Measurements from ENCODE around the gene OR2AK2. TPM values are rescaled to one million over a fixed set of nuclear protein-coding genes. Genes with fewer than 3 reads are reported as not detected.

OR2AK2 gene
- total RNA-seq, 2 experiments from 2014 or later, result not detected

DNA sequence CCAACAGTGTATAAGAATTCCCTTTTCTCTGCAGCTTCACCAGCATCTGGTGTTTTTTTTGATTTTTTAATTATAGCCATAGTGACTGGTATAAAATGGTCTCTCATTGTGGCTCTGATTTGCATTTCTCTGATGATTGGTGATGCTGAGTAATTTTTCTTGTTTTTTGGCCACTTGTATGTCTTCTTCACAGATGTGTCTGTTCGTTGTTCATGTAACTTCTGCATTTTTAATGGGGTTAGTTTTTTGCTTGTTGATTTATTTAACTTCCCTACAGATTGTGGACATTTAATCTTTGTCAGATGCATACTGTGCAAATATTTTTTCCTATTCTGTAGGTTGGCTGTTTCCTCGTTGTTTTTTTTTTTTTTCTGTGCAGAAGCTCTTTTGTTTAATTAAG is 28.0 kb downstream of the OR2AK2 start:
- peaks cover 1% of the 10 kb centered on the region for H3K36me3 Mint-ChIP-seq
- H3K9me3 Mint-ChIP-seq, result no peaks in the 10 kb centered on the region
- DNase-seq, result no peak
- no peaks in the 10 kb centered on the region for H3K4me1 Mint-ChIP-seq
- no peaks in the 10 kb centered on the region for H3K27me3 Mint-ChIP-seq
- no peak overlapping the region for H3K4me3 Mint-ChIP-seq
- no peak overlapping the region for H3K27ac Mint-ChIP-seq

- Mint-ChIP-seq H3K9me3 (no peaks in the 10 kb centered on the region), H3K27me3 (no peaks in the 10 kb centered on the region), H3K4me1 (peaks cover 2% of the 10 kb centered on the region), H3K27ac (no peak overlapping the region), H3K36me3 (no peaks in the 10 kb centered on the region), H3K4me3 (no peak overlapping the region)
- DNase-seq, result no peak
These were observed 33.8 kb downstream of the OR2AK2 start for GRCh38 chr1:247998811-247999210.

- peaks cover 2% of the 10 kb centered on the region for H3K4me1 Mint-ChIP-seq
- H3K9me3 Mint-ChIP-seq, result no peaks in the 10 kb centered on the region
- no peaks in the 10 kb centered on the region for H3K36me3 Mint-ChIP-seq
- no peak overlapping the region for H3K4me3 Mint-ChIP-seq
- no peak overlapping the region for H3K27ac Mint-ChIP-seq
- H3K27me3 Mint-ChIP-seq, result no peaks in the 10 kb centered on the region
- DNase-seq, result no peak
These were observed 35.1 kb downstream of the OR2AK2 start for GRCh38 chr1:248000169-248000568.

GRCh38 chr1:248007778-248008177 is 42.7 kb downstream of the OR2AK2 start:
- peaks cover 4% of the 10 kb centered on the region for H3K36me3 Mint-ChIP-seq
- no peak for DNase-seq
- no peak overlapping the region for H3K27ac Mint-ChIP-seq
- no peaks in the 10 kb centered on the region for H3K27me3 Mint-ChIP-seq
- no peaks in the 10 kb centered on the region for H3K4me1 Mint-ChIP-seq
- peaks cover 34% of the 10 kb centered on the region for H3K9me3 Mint-ChIP-seq
- H3K4me3 Mint-ChIP-seq, result no peak overlapping the region

DNA sequence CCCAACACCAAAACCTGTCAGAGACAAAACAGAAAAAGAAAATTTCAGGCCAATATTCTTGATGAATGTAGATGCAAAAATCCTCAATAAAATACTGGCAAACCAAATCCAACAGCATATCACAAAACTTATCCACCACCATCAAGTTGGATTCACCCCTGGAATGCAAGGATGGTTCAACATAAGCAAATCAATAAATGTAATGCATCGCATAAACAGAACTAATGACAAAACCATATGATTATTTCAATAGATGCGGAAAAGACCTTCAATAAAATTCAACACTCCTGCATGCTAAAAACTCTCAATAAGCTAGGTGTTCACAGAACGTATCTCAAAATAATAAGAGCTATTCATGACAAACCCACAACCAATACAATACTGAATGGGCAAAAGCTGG is 44.6 kb downstream of the OR2AK2 start:
- Mint-ChIP-seq H3K36me3 (peaks cover 4% of the 10 kb centered on the region), H3K27ac (no peak overlapping the region), H3K27me3 (no peaks in the 10 kb centered on the region), H3K9me3 (peaks cover 34% of the 10 kb centered on the region), H3K4me3 (no peak overlapping the region), H3K4me1 (no peaks in the 10 kb centered on the region)
- no peak for DNase-seq

GRCh38 chr1:248013229-248013710 is 48.2 kb downstream of the OR2AK2 start, which contains the start of gene OR2L5:
OR2L5 (plus strand) TSS chr1:248013660; CDS start chr1:248021948, 8,288 bp downstream.
- no peak within 1 kb of the TSS for H3K27ac Mint-ChIP-seq
- H3K27me3 Mint-ChIP-seq, result no peaks in the 10 kb centered on the region
- DNase-seq, result no peak
- H3K4me3 Mint-ChIP-seq, result no peak within 1 kb of the TSS
- H3K9me3 Mint-ChIP-seq, result peaks cover 31% of the 10 kb centered on the region
- H3K4me1 Mint-ChIP-seq, result no peaks in the 10 kb centered on the region
- H3K36me3 Mint-ChIP-seq, result peaks cover 4% of the 10 kb centered on the region

DNA sequence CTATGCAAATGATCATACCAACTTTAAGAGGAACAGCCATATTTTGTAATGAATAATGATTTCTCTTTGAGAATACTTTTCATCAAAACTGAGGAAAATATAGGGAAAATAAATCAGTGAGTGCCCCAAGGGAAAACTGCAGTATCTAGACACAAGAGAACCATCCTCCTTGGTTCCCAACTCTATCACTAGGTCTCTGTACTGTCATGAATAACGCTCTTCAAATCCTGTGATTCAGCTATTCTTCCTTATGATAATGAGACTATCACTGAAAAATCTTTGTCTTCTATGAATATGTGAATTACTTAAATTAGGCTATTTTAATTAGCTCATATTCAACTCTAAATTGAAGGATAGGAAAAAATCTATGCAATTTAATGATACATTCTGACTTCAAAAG is 50.8 kb downstream of the OR2AK2 start:
- no peaks in the 10 kb centered on the region for H3K4me1 Mint-ChIP-seq
- H3K9me3 Mint-ChIP-seq, result peaks cover 9% of the 10 kb centered on the region
- no peaks in the 10 kb centered on the region for H3K27me3 Mint-ChIP-seq
- H3K27ac Mint-ChIP-seq, result no peak overlapping the region
- DNase-seq, result no peak
- no peaks in the 10 kb centered on the region for H3K36me3 Mint-ChIP-seq
- no peak overlapping the region for H3K4me3 Mint-ChIP-seq

Other genes starting within 250 kb of the OR2AK2 start
- not detected for gene OR6F1, start 248.6 kb upstream of the OR2AK2 start, total RNA-seq
- not detected for gene OR14K1, start 226.6 kb upstream of the OR2AK2 start, total RNA-seq
- gene OR14A2, start 217.1 kb upstream of the OR2AK2 start, total RNA-seq, result not detected
- gene OR1C1, start 204.7 kb upstream of the OR2AK2 start, total RNA-seq, result not detected
- gene OR14A16, start 141.1 kb upstream of the OR2AK2 start, total RNA-seq, result not detected
- not detected for gene OR11L1, start 123.3 kb upstream of the OR2AK2 start, total RNA-seq
- under 1 TPM; 0.06 to 0.08 TPM for gene TRIM58, start 108.0 kb upstream of the OR2AK2 start, total RNA-seq
- gene OR2W3, start 69.6 kb upstream of the OR2AK2 start, total RNA-seq, result not detected
- not detected for gene OR2T8, start 45.0 kb upstream of the OR2AK2 start, total RNA-seq
- not detected for gene OR2AJ1, start 40.3 kb upstream of the OR2AK2 start, total RNA-seq
- gene OR2L8, start 16.4 kb upstream of the OR2AK2 start, total RNA-seq, result not detected
- gene OR2L5, start 48.4 kb downstream of the OR2AK2 start, total RNA-seq, result not detected
- gene OR2L2, start 64.8 kb downstream of the OR2AK2 start, total RNA-seq, result under 1 TPM in 1 of 2 experiments, not detected in 1; 0.06 TPM
- gene OR2L3, start 81.6 kb downstream of the OR2AK2 start, total RNA-seq, result not detected
- gene OR2L13, start 130.0 kb downstream of the OR2AK2 start, total RNA-seq, result not detected
- not detected for gene OR2M5, start 179.9 kb downstream of the OR2AK2 start, total RNA-seq
- gene OR2M2, start 209.6 kb downstream of the OR2AK2 start, total RNA-seq, result not detected
- not detected for gene OR2M3, start 232.0 kb downstream of the OR2AK2 start, total RNA-seq